Dedifferentiated amniotic fluid mesenchymal stem cell (primary cell): Measurements from ENCODE around the gene YTHDC2.
A peak's percentile ranks its signal among the peaks of the same experiment; 100 is the strongest.
"Not testable (repeated sequence)": the region's sequence is repeated elsewhere in the genome, so short reads cannot be mapped to it uniquely, and the experiment has no call there.

ENCODE experiments used
- DNase-seq: peaks from one replicate; pipeline ENCODE4 v3.0.0-alpha.2; 2016; ENCODE audit errors: extremely low spot score

Gene YTHDC2

DNA sequence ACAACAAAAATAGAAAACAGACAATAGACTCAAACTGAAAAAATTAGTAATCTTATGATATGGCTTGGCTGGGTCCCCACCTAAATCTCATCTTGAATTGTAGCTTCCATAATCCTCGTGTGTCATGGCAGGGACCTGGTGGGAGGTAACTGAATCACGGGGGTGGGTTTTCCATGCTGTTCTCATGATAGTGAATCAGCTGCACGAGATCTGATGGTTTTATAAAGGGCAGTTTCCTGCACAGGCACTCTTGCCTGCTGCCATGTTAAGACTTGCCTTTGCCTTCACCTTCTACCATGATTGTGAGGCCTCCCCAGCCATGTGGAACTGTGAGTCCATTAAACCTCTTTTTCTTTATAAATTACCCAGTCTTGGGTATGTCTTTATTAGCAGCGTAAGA is 89.8 kb downstream of the YTHDC2 start:
- DNase-seq, result not testable (repeated sequence)

DNA sequence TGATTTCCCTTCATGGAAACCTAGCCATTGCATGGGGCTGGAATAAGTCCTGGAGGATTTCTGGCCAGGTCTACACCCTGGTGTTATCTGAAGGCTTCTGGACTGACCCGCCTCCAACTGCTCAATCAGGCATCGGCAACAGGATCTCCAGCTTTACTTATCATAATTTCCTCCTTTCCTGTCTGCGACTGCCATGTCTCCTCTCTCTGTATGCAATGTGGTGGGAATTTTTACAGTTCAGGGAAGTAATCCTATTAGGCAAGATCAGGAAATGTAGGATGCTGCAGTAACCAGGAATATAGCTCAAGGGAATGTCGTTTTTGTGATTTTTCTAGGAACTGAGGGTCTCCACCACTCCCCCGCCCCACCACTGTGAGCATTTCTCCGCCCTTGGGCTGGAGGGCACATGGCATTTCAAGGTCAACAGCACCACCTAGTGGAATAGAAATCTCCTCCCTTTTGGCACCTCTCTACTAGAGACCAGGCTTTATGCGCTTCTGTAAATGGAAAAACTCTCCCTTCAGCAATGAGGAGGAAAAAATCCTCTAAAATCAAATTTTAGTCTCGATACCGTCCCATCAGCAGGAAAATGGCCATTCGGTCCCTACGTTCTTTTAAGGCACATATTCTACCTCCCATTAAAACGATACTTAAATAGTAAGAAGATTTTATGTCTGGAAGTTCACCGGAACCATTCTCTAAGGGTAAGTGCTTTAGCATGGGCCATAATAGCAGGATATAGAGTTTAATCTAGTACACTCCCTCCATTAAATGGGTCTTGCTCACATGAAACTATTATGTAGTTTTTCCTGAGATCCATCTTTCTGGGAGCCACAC is 93.0 kb downstream of the YTHDC2 start:
- peak; percentile 36 for DNase-seq

DNA sequence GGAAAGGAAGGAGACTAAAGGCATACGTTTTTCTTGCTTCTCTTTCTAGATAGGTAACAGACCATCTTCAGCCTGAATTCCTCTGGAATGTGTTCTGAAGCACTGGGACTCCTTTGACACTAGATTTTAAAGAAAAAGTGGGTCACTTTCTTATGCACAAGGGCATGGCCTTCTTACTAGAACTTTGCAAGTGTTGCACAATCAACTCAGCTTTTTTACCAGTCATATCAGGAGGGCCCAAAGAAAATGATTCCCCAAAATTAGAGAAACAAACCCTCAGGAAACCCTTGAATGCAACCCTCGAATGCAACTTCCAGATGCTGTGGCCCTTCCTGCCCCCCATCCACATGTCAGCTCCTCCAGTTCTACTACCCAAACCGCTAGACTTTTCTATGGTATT is 93.9 kb downstream of the YTHDC2 start:
- no peak for DNase-seq

DNA sequence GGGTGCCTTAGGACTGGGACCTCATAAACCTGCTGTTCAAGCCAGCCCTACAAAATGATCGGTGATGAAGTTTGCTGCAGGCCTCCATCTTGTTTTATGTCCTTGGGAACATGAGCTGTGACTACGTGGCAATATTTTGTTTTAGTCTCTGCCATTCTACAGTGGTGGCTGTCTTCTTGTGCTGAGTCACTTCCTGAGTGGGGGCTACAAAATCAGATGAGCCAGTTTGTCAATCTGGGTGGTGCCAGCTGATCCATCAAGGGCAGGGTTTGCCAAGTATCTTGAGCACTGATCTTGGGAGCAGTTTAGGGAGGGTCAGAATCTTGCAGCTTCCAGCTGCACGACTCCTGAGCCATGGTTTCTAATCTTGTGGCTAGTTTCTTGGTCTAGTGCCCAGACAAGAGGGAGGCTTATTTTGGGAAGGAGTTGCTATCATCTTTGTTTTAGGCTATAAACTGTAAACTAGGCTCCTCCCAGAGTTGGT is 94.7 kb downstream of the YTHDC2 start:
- DNase-seq, result no peak

DNA sequence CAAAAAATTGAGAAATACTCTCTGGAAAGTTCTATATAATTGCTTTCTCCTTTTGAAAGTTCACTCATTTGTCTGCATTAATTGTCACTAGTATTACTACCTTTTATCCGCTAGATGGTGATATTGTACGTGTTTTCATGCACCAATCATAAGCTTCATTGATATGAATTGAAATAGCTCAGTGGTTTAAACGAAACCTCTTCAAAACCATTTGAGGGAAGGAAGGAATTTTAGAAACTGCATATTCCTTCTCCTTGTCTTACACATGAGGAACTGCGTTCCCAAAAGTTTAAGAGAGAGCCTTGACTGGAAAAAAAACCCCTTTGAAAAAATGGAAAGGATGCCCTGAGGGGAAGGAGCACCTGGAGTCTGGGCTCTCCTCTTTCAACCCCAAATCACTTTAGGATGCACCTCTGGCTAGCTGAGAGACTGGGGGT is 98.6 kb downstream of the YTHDC2 start:
- DNase-seq, result peak; percentile 41

DNA sequence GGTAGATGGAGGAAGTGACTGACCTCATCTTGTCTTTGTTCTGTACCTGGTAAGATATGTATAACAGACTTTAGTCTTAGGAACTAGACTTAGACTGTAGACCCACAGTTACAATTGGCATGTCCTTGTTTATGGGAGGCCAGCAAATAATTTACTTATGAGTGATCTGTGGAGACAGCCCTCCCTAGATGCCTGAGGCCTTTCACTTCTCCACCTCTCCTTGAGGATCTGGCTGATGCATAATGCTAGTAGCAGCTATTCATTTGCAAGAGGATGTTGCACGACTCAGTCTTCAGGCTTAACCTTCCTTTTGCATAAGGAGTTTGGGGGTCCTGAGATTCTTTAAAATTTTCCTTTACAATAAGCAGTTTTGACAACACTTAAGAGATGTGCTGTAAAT is 100.7 kb downstream of the YTHDC2 start:
- no peak for DNase-seq

DNA sequence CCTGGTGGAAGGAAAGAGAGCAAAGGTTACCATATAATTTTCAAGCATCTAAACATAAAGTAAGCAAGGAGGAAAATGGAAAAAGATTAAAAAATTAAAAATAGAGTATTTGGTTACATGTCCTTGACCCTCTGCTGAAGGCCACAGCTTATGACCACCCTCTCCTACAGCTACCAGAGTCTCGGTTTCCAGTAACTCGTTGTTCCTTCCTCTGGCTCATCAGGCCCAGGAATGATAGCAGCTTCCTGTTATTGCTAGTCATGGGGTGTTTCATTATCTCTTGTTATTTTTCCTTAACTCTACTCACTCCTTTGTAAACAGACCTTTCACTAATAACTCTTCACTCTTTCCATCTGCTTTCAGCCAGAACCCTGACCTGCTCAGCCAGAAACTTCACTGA is 102.2 kb downstream of the YTHDC2 start:
- no peak for DNase-seq

DNA sequence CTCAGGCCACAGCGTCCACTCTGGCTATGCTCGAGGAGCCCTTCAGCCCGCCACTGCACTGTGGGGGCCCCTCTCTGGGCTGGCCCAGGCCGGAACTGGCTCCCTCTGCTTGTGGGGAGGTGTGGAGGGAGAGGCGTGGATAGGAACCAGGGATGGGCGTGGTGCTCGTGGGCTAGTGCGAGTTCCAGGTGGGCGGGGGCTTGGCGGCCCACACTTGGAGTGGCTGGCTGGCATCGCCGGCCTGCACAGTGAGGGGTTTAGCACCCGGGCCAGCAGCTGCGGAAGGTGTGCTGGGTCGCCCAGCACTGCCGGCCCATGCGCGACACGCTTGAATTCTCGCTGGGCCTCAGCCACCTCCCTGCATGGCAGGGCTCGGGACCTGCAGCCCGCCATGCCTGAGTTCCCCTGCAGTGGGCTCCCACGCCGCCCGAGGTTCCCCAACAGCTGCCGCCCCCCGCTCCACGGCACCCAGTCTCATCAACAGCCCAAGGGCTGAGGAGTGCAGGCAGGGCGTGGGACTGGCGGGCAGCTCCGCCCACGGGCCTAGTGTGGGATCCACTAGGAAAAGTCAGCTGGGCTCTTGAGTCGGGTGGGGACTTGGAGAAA is 103.8 kb downstream of the YTHDC2 start:
- DNase-seq, result no peak

DNA sequence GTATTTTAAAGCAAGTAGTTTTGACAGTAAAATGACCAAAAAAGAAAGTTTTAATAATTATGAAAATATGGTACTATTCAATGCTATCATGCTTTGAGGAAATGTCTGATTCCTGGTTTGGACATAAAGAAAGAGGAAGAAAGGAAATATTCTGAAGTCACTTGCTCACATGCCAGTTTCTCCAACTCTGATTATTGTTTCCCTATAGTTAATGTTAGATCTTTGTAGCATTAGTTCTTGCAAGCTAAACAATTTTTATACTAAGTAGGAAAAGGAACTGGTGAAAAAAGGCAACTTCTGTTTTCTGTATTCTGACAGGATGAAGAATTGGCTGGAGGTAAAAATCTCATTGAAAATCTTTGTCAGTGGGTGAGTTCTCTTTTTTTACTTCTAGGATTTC is 119.5 kb downstream of the YTHDC2 start:
- no peak for DNase-seq

DNA sequence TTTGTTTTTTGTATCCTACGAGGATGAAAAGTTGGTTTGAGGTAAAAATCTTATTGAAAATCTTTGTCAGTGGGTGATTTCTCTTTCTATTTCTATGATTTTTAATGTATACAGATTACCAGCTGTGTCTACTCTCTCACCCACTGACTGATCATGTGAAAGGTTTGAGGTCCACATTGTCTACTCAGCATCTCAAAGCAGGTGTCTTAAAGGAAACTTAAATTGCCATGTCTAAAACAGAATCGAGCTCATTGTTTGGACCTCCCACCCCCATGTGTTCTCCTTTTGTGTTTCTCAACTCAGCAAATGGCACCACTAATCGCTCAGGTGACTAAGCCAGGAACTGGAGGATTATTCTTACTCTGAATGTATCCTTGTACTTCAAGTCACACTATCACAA is 121.5 kb downstream of the YTHDC2 start:
- DNase-seq, result no peak

DNA sequence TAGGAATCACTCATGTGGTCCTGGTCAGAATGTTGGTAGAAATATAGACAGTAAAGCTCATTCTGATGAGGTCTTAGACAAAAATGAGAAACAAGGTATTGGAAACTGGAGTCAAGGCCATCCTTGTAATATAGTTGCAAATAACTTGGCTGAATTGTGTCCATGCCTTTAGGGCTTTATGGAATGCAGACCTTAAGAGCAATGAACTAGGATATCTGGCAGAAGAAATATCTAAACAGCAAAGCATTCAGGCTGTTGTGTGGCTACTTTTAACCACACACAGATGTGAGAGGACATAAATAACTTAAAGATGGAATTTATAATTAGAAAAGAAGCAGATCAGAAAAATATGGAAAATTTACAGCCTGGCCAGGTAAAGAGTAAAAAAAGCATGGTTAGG is 128.2 kb downstream of the YTHDC2 start:
- no peak for DNase-seq
